Testis (tissue), 3 donors: ENCODE results near the gene KCNK2. TPM values are rescaled to one million over a fixed set of nuclear protein-coding genes. Genes with fewer than 3 reads are reported as not detected.

ENCODE experiments used
- DNase-seq: peaks from one replicate; pipeline ENCODE4 v3.0.0-alpha.2; 2019
- H3K27ac ChIP-seq, 2 donors: fragments of 200-600 bp; sonication (generic); one replicate each; pipeline ENCODE4 v1.5.1; 2019
- H3K27me3 ChIP-seq: fragments of 200-600 bp; sonication (generic); one replicate; pipeline ENCODE4 v1.5.1; 2019
- H3K36me3 ChIP-seq: fragments of 200-600 bp; sonication (generic); one replicate; pipeline ENCODE4 v1.5.1; 2017; ENCODE audit warnings: low read depth; ENCODE audit errors: missing control alignments
- H3K4me1 ChIP-seq: fragments of 200-600 bp; sonication (generic); one replicate; pipeline ENCODE4 v1.5.1; 2019
- H3K4me3 ChIP-seq, 2 donors: fragments of 200-600 bp; sonication (generic); one replicate each; pipeline ENCODE4 v1.5.1; 2017 to 2019
- H3K9me3 ChIP-seq: fragments of 200-600 bp; sonication (generic); one replicate; pipeline ENCODE4 v1.5.1; 2017
- POLR2A ChIP-seq: fragments of 450-650 bp; IDR thresholded peaks from one replicate; pipeline ENCODE4 v1.6.1; 2017; ENCODE audit warnings: antibody characterized with exemption, mild to moderate bottlenecking, moderate library complexity
- WGBS, 2 donors: methylation state at CpG; one replicate each; pipeline ENCODE4 v1.1.5; 2018; 5-methylcytosine and 5-hydroxymethylcytosine counted together
- intact Hi-C: fragments of 100-400 bp; cut with DNase I; formaldehyde crosslinking; loops from one replicate; pipeline ENCODE4 v1.15.1; 2023; ENCODE audit warnings: low total_unique reads
- polyA plus RNA-seq: library from polyadenylated mRNA; stranded (reverse); fragments of 350-450 nt; fragmentation: Illumina TruSeq; extraction: RNeasy Lipid Tissue Mini Kit (QIAGEN cat#74804); gene quantifications from one replicate; pipeline ENCODE4 v1.2.3, GENCODE V29; 2014; ENCODE audit warnings: low read depth, low replicate concordance; ENCODE audit not compliant: insufficient read depth
- total RNA-seq, 2 donors: library from RNA; depleted of rRNA; stranded (reverse); fragments of >200 nt; gene quantifications; one replicate each; pipeline ENCODE4 v1.2.3, GENCODE V29; 2016
- TF ChIP-seq, protein P1 (sequence below), 3 experiments: fragments of 450-650 bp in 2 of 3; fragments of 200-600 bp in 1 of 3; sonication (generic) in 1 of 3; IDR thresholded peaks; one replicate each; pipeline ENCODE4 v1.5.1; 2016 to 2019; ENCODE audit warnings: antibody characterized with exemption in 3 of 3, mild to moderate bottlenecking in 2 of 3, moderate library complexity in 1 of 3

Gene KCNK2
- total and polyA plus RNA-seq, 3 donors from 2014 or later = 0.71 to 1.4 (median 0.92) TPM

DNA sequence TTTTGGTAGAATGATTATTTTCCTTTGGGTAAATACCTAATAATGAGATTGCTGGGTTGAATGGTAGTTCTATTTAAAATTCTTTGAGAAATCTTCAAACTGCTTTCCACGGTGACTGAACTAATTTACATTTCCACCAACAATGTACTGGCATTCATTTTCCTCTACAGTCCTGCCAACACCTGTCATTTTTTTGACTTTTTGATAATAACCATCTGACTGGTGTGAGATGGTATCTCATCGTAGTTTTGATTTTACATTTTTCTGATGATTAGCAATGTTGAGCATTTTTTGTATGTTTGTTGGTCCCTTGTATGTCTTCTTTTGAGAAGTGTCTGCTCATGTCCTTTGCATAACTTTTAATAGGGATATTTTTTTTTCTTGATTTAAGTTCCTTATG, 23.5 kb downstream of the KCNK2 start:
- Histone ChIP-seq H3K4me3 (no peak overlapping the region), H3K27ac (no peak overlapping the region), H3K36me3 (no peaks in the 10 kb centered on the region), H3K27me3 (no peaks in the 10 kb centered on the region), H3K9me3 (no peaks in the 10 kb centered on the region), H3K4me1 (no peaks in the 10 kb centered on the region)
- intact Hi-C loops = no loop called here
- TF ChIP-seq, protein P1, sequence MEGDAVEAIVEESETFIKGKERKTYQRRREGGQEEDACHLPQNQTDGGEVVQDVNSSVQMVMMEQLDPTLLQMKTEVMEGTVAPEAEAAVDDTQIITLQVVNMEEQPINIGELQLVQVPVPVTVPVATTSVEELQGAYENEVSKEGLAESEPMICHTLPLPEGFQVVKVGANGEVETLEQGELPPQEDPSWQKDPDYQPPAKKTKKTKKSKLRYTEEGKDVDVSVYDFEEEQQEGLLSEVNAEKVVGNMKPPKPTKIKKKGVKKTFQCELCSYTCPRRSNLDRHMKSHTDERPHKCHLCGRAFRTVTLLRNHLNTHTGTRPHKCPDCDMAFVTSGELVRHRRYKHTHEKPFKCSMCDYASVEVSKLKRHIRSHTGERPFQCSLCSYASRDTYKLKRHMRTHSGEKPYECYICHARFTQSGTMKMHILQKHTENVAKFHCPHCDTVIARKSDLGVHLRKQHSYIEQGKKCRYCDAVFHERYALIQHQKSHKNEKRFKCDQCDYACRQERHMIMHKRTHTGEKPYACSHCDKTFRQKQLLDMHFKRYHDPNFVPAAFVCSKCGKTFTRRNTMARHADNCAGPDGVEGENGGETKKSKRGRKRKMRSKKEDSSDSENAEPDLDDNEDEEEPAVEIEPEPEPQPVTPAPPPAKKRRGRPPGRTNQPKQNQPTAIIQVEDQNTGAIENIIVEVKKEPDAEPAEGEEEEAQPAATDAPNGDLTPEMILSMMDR (IDR thresholded peaks at IDR 0.05) = no peak
- no peak for TF ChIP-seq POLR2A
- WGBS, 2 donors = 93 to 98% methylated on average over 2 of the region's 2 CpGs
- no peak for DNase-seq

DNA sequence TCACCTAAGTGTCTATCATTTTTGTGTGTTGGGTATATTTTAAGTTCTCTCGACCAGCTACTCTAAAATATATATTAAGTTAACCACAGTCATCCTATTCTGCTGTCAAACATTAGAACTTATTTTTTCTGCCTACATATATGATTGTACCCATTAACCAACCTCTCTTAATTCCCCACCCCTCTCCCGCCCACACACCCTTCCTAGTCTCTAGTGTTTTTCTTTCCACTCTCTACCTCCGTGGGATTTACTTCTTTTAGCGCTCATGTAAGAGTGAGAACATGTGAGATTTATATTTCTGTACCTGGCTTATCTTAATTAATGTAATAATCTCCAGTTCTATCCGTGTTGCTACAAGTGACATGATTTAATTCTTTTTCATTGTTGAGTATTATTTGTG, 26.6 kb downstream of the KCNK2 start:
- 64 to 69% methylated on average over 5 of the region's 5 CpGs for WGBS, 2 donors
- H3K4me1 ChIP-seq = no peaks in the 10 kb centered on the region
- intact Hi-C loops = no loop called here
- no peaks in the 10 kb centered on the region for H3K9me3 ChIP-seq
- H3K36me3 ChIP-seq = no peaks in the 10 kb centered on the region
- H3K27me3 ChIP-seq = no peaks in the 10 kb centered on the region
- DNase-seq = no peak
- no peak overlapping the region for H3K4me3 ChIP-seq
- TF ChIP-seq POLR2A = no peak
- TF ChIP-seq, protein P1 (IDR thresholded peaks at IDR 0.05) = no peak
- no peak overlapping the region for H3K27ac ChIP-seq

DNA sequence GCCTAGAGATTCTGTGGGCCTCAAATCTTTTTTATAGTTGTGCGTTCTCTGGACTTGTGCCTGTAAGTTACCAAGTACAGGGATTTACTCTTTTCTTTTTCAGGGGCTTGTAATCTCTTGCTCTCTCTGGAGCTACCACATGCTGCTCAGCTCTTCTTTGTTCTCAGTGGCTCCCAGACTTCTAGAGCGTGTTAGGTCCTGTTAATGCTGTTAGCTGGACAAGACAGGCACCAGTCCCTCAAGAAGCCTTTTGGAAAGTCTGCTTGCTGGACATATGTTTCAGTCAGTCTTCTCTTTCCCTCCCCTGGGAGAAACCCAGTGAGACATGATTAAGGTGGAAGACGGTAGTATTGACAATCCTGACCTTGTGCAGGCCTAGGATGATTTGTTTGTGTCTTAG, 29.4 kb downstream of the KCNK2 start:
- intact Hi-C loops = no loop called here
- H3K27ac ChIP-seq = no peak overlapping the region
- no peaks in the 10 kb centered on the region for H3K9me3 ChIP-seq
- WGBS, 2 donors = 87% methylated on average over 3 of the region's 3 CpGs
- H3K4me3 ChIP-seq = no peak overlapping the region
- no peaks in the 10 kb centered on the region for H3K4me1 ChIP-seq
- no peaks in the 10 kb centered on the region for H3K27me3 ChIP-seq
- no peak for TF ChIP-seq POLR2A
- TF ChIP-seq, protein P1 (IDR thresholded peaks at IDR 0.05) = no peak
- H3K36me3 ChIP-seq = no peaks in the 10 kb centered on the region
- DNase-seq = no peak

DNA sequence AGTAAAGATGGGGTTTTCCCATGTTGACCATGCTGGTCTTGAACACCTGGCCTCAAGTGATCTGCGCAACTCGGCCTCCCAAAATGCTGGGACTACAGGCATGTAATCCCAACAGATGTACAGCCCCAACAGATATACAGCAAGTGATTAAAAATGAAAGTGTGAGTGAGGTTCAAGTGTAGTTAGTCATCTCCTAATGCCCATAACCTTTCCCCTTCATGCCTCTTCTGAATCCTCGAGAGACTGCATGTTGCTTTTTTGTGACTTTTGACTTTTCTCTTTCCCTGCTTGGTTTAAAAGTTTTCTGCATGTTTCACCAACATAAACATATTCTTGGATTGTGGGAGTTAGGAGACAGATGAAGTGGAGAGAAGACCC, 31.2 kb downstream of the KCNK2 start:
- 89 to 90% methylated on average over 3 of the region's 3 CpGs for WGBS, 2 donors
- TF ChIP-seq, protein P1 (IDR thresholded peaks at IDR 0.05) = no peak
- TF ChIP-seq POLR2A = no peak
- no peak for DNase-seq

DNA sequence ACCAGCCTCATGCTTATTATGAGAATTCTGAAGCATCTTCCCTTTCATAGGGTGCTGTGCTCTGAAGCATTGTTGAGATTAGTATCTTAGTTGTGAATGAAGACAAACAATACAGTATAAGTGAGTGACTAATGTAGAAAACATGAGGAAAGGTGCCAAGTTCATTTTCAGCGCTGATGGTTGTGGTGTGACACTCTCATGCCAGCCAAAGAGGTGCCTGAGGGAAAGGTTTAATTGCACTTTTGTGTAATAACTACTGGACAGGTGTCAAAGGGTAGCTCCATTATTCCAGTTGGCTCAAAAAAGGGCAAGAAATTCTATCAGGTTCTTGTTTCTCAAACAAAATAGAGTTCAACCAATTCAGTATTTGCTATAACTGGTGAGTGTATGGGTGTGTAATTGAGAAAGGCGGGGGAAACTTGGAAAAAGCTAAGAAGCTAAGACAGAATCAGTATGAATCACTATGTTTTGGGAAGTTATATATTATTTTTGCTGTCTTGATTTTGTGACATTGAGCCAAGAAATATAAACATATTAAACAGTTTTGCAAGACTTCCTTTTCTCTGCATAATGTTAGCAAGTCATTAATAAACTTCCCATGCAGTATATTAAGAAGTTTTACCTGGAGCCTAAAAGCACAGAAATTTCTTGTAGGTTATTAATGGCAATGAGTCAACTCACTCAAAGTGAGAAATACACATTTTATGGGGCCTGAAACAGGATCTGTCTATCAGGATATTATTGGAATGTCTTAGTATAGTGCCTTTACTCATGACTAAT, 31.8 kb downstream of the KCNK2 start:
- H3K4me1 ChIP-seq = no peaks in the 10 kb centered on the region
- TF ChIP-seq POLR2A = no peak
- TF ChIP-seq, protein P1 (IDR thresholded peaks at IDR 0.05) = no peak
- H3K9me3 ChIP-seq = no peaks in the 10 kb centered on the region
- intact Hi-C loops = no loop called here
- no peaks in the 10 kb centered on the region for H3K36me3 ChIP-seq
- H3K27me3 ChIP-seq = no peaks in the 10 kb centered on the region
- H3K27ac ChIP-seq = no peak overlapping the region
- no peak for DNase-seq
- WGBS, 2 donors = 80 to 85% methylated on average over 2 of the region's 2 CpGs
- no peak overlapping the region for H3K4me3 ChIP-seq

More for the DNA sequence above, 31.2 kb downstream of the KCNK2 start:
- Histone ChIP-seq H3K9me3 (no peaks in the 10 kb centered on the region), H3K4me3 (no peak overlapping the region), H3K4me1 (no peaks in the 10 kb centered on the region), H3K27me3 (no peaks in the 10 kb centered on the region), H3K36me3 (no peaks in the 10 kb centered on the region), H3K27ac (no peak overlapping the region)
- intact Hi-C loops = no loop called here
